HepG2 (cell line): ENCODE data around the gene FASLG. TPM values are rescaled to one million over a fixed set of nuclear protein-coding genes. Genes with fewer than 3 reads are reported as not detected.

Experiments
- CEBPG ChIP-seq: IDR thresholded peaks from 2 replicates; pipeline ENCODE4 v1.6.1; 2016
- DNMT3B ChIP-seq: conservative IDR thresholded peaks from 2 replicates; pipeline ENCODE4 v1.6.1; 2016; ENCODE audit warnings: missing biosample characterization, control low read depth
- ETV6 ChIP-seq: sonication (generic); formaldehyde crosslinking; conservative IDR thresholded peaks from 2 replicates; pipeline ENCODE4 v1.4.0; 2020; ENCODE audit warnings: missing genetic modification reagents
- FOSL1 ChIP-seq: sonication (generic); formaldehyde crosslinking; IDR thresholded peaks from 2 replicates; pipeline ENCODE4 v1.9.0; 2021; ENCODE audit warnings: missing genetic modification reagents, borderline replicate concordance
- GMEB1 ChIP-seq: sonication (generic); formaldehyde crosslinking; IDR thresholded peaks from 2 replicates; pipeline ENCODE4 v1.5.1; 2020; ENCODE audit warnings: missing genetic modification reagents, mild to moderate bottlenecking, borderline replicate concordance
- GTF3A ChIP-seq: sonication (generic); formaldehyde crosslinking; conservative IDR thresholded peaks from 2 replicates; pipeline ENCODE4 v1.4.0; 2020; ENCODE audit warnings: mild to moderate bottlenecking, missing genetic modification reagents
- HDAC1 ChIP-seq: sonication (generic); formaldehyde crosslinking; IDR thresholded peaks from 2 replicates; pipeline ENCODE4 v1.5.1; 2020; ENCODE audit warnings: mild to moderate bottlenecking, missing genetic modification reagents
- HMGXB3 ChIP-seq: sonication (generic); formaldehyde crosslinking; IDR thresholded peaks from 2 replicates; pipeline ENCODE4 v1.4.0; 2020; ENCODE audit warnings: missing genetic modification reagents, borderline replicate concordance
- KDM4B ChIP-seq: sonication (generic); formaldehyde crosslinking; IDR thresholded peaks from 2 replicates; pipeline ENCODE4 v1.4.0; 2020; ENCODE audit warnings: missing genetic modification reagents
- NFKB2 ChIP-seq: sonication (generic); formaldehyde crosslinking; IDR thresholded peaks from 2 replicates; pipeline ENCODE4 v1.4.0; 2020; ENCODE audit warnings: missing genetic modification reagents, borderline replicate concordance
- SIX4 ChIP-seq: sonication (generic); formaldehyde crosslinking; IDR thresholded peaks from 2 replicates; pipeline ENCODE4 v1.4.0; 2020; ENCODE audit warnings: missing genetic modification reagents
- TAF15 ChIP-seq: fragments of 200-400 bp; formaldehyde crosslinking; IDR thresholded peaks from one replicate; pipeline ENCODE4 v1.6.1; 2018; ENCODE audit warnings: mild to moderate bottlenecking, low read depth, low read length; ENCODE audit not compliant: poor library complexity, severe bottlenecking
- TFDP1 ChIP-seq: IDR thresholded peaks from 2 replicates; pipeline ENCODE4 v1.6.1; 2016; ENCODE audit warnings: missing compliant biosample characterization, missing genetic modification reagents, borderline replicate concordance
- YEATS2 ChIP-seq: sonication (generic); formaldehyde crosslinking; IDR thresholded peaks from 2 replicates; pipeline ENCODE4 v1.4.0; 2020; ENCODE audit warnings: missing genetic modification reagents, borderline replicate concordance
- ZBTB10 ChIP-seq: sonication (generic); formaldehyde crosslinking; IDR thresholded peaks from 2 replicates; pipeline ENCODE4 v1.4.0; 2020; ENCODE audit warnings: missing genetic modification reagents, borderline replicate concordance
- ZBTB42 ChIP-seq: sonication (generic); formaldehyde crosslinking; IDR thresholded peaks from 2 replicates; pipeline ENCODE4 v1.5.0; 2020; ENCODE audit warnings: mild to moderate bottlenecking, missing genetic modification reagents
- ZFAT ChIP-seq: sonication (generic); formaldehyde crosslinking; conservative IDR thresholded peaks from 2 replicates; pipeline ENCODE4 v1.8.1; 2023; ENCODE audit warnings: missing genetic modification reagents, inconsistent platforms
- ZNF207 ChIP-seq: fragments of 450-650 bp; IDR thresholded peaks from 2 replicates; pipeline ENCODE4 v1.6.1; 2016; ENCODE audit warnings: antibody characterized with exemption, borderline replicate concordance
- ZNF580 ChIP-seq: IDR thresholded peaks from 2 replicates; pipeline ENCODE4 v1.6.1; 2016; ENCODE audit warnings: low read depth, borderline replicate concordance
- ZNF703 ChIP-seq: sonication (generic); formaldehyde crosslinking; IDR thresholded peaks from 2 replicates; pipeline ENCODE4 v1.5.1; 2020; ENCODE audit warnings: missing genetic modification reagents, mild to moderate bottlenecking, moderate library complexity, borderline replicate concordance
- ZNF775 ChIP-seq: sonication (generic); formaldehyde crosslinking; IDR thresholded peaks from 2 replicates; pipeline ENCODE4 v1.4.0; 2020; ENCODE audit warnings: missing genetic modification reagents, mild to moderate bottlenecking, moderate library complexity, borderline replicate concordance
- polyA plus RNA-seq, 8 experiments: library from polyadenylated mRNA; depleted of rRNA in 3 of 8; stranded (reverse) in 7 of 8; unstranded in 1 of 8; fragments of >200 nt; fragmentation: Illumina TruSeq in 4 of 8; extraction: Trizol in 4 of 8; gene quantifications; 2 replicates each; pipeline versions ENCODE4 v1.2.1 to v1.2.3, GENCODE V29; 2011 to 2016; ENCODE audit warnings: low read depth in 4 of 8, missing spikeins in 1 of 8, mixed read lengths in 1 of 8; ENCODE audit not compliant: insufficient read depth in 1 of 8
- total RNA-seq, 5 experiments: library from RNA; depleted of rRNA; stranded (reverse); fragments of >200 nt; fragmentation: Illumina TruSeq; extraction: Trizol; gene quantifications; 2 replicates each; pipeline ENCODE4 v1.2.3, GENCODE V29; 2016; ENCODE audit warnings: low read depth in 1 of 5

The FASLG gene
- total and polyA plus RNA-seq, 2 of the 13 experiments (the other 11 are each of a cell fraction or from before 2014, with no cell fraction given), result 0.08 TPM; not detected in 1

GRCh38 chr1:172642970-172643369 is 15.9 kb upstream of the FASLG start (continued):
- no peak for TF ChIP-seq ZNF775 (CRISPR knock-in tag)
- no peak for TF ChIP-seq ZFAT (CRISPR knock-in tag)
- TF ChIP-seq ZNF703 (CRISPR knock-in tag), result no peak
- TF ChIP-seq HMGXB3 (CRISPR knock-in tag), result no peak
- TF ChIP-seq TFDP1 (CRISPR knock-in tag), result no peak
- TF ChIP-seq ZBTB42 (CRISPR knock-in tag), result no peak
- no peak for TF ChIP-seq ETV6 (CRISPR knock-in tag)
- TF ChIP-seq GTF3A, result no peak
- TF ChIP-seq CEBPG (CRISPR knock-in tag), result no peak
- no peak for TF ChIP-seq KDM4B
- TF ChIP-seq TAF15, result no peak
- no peak for TF ChIP-seq GMEB1 (CRISPR knock-in tag)
- TF ChIP-seq ZNF207, result no peak
- no peak for TF ChIP-seq ZBTB10 (CRISPR knock-in tag)
- TF ChIP-seq YEATS2 (CRISPR knock-in tag), result no peak
- TF ChIP-seq FOSL1 (CRISPR knock-in tag), result no peak
- TF ChIP-seq ZNF580 (CRISPR knock-in tag), result no peak
- peak; percentile 86 for TF ChIP-seq SIX4 (CRISPR knock-in tag)
- no peak for TF ChIP-seq DNMT3B (CRISPR knock-in tag)
- no peak for TF ChIP-seq NFKB2 (CRISPR knock-in tag)
- 0 out of 2 replicates have a peak, but pooled peaks have one; percentile 20 for TF ChIP-seq HDAC1
